DOHH2 (cell line): Measurements from ENCODE around the gene MRPS7.
A peak's percentile ranks its signal among the peaks of the same experiment; 100 is the strongest.

ENCODE experiments used
- CTCF ChIP-seq: fragments of 200-600 bp; sonication (generic); IDR thresholded peaks from one replicate; pipeline ENCODE4 v1.5.1; 2014; ENCODE audit warnings: antibody characterized with exemption, mild to moderate bottlenecking, low read depth, low read length; ENCODE audit not compliant: poor library complexity, severe bottlenecking
- EZH2phosphoT487 ChIP-seq: fragments of 200-600 bp; sonication (generic); IDR thresholded peaks from 2 replicates; pipeline ENCODE4 v1.6.1; 2017; ENCODE audit warnings: borderline replicate concordance, mild to moderate bottlenecking, antibody characterized with exemption, low read length, moderate library complexity, mixed read lengths

GRCh38 chr17:75260641-75261335, 891 bp upstream of the MRPS7 start:
- TF ChIP-seq CTCF: peak; percentile 40
- no peak for TF ChIP-seq EZH2phosphoT487
